GM12875 (cell line): ENCODE data around the gene FAM229A.
"Not testable (repeated sequence)": the region's sequence is repeated elsewhere in the genome, so short reads cannot be mapped to it uniquely, and the experiment has no call there.

ENCODE experiments used
- H3K4me3 ChIP-seq: one replicate; pipeline ENCODE4 v1.5.1; 2011; ENCODE audit warnings: low read depth, low read length, control low read depth
- CTCF ChIP-seq: IDR thresholded peaks from 2 replicates; pipeline ENCODE4 v1.5.1; 2011; ENCODE audit warnings: low read depth, mild to moderate bottlenecking, control low read depth, inconsistent platforms, low read length, moderate library complexity, borderline replicate concordance; ENCODE audit not compliant: insufficient read depth

The FAM229A gene

DNA sequence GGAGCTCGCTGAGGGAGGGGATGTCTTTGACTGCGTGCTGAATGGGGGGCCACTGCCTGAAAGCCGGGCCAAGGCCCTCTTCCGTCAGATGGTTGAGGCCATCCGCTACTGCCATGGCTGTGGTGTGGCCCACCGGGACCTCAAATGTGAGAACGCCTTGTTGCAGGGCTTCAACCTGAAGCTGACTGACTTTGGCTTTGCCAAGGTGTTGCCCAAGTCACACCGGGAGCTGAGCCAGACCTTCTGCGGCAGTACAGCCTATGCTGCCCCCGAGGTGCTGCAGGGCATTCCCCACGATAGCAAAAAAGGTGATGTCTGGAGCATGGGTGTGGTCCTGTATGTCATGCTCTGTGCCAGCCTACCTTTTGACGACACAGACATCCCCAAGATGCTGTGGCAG is 1.4 kb upstream of the FAM229A start:
- H3K4me3 ChIP-seq = no peak overlapping the region
- no peak for TF ChIP-seq CTCF

DNA sequence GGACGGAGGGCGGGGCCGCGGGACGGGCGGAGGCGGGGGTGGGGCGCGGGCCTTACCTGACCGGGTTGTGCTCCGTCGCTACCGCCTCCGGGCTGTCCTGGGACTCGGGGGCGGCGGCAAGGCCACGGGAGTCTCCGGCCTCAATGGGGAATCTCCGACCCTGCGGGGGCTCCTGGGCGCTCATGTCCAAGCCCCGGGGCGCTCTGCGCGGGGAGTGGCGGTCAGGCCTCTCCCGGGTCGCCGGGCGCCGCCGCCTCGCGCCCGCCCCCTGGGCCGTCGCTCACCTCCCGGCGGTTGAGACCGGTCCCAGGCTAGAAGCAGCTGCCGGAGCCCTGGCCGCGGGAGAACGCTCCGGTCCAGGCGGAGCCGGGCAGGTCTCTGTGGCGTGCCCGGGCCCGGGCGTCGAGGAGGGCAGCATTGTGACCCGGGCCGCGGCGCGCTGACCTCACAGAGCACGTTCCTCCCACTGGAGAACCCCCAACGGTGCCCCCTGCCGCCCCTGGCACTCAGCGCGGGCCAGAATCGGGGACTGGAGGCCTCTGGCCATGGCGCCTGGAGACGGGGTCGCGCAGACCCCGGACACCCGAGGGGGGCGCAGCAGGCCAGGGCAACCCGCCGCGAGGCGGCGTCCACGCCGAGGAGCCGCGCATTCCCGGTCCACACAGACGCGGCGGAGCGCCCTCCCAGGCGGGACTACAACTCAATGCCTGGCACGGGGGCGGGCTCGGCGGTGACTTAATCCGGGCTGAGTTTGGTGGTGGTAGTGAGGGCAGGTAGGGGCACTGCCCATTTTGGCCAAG is 411 bp downstream of the FAM229A start:
- H3K4me3 ChIP-seq = peak overlapping the region; percentile 29
- 0 out of 2 replicates have a peak, but pooled peaks have one; percentile 11 for TF ChIP-seq CTCF

DNA sequence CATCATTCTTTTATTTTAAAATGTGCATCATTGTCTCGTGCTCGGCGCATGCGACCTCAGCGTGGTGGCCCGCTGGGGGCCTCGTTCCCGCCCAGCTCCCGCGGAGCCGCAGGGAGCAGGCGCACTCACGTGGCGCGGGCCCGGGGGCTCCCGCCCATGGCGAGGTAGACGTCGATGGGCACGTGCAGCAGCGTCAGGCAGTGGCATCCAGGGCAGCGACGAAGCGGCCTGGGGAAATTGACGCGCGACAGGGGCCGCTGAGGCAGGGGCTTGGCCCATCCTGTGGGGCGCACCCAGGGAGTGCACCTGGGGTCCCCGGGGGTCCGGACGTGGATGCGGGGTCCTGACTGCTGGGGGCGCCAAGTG is 994 bp downstream of the FAM229A start:
- no peak for TF ChIP-seq CTCF
- no peak overlapping the region for H3K4me3 ChIP-seq

DNA sequence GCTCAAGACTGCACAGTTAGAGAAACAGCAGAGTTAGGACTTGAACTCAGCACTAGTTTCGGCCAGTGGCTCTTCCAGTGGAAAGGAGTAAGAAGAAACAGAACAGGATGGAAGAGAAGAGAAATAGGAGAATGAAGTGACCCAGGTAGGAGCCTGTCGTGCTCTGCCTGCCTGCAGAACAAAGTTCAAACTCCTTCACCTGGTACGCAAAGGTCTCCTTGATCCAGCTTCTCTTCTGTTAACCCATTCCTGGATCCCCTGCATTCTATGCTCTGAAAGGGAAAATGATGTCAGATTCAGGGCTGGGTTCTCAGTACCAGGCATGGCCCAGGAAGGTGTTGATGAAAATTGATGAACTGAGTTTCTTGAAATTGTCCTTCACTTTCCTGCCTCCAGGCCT is 3.9 kb downstream of the FAM229A start:
- no peak for TF ChIP-seq CTCF
- no peak overlapping the region for H3K4me3 ChIP-seq

DNA sequence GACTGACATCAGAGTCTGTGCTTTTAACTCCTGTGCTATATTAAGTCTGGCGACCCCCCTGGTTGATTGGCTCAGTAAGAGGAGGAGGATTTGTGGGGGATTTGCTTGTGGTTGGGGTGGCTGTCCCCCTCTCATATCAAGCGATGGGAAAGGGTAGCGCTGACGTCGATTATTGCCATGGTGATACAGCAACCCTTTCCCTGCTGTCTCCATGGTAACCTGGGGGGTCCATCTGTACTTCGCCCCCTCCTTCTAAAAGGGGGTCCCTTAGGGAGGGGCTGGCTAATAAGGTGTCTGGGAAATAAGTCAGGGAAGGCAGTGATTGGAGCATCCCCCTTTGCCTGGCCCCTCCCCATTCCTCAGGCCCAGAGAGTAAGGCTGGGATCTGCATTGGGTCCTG is 4.7 kb downstream of the FAM229A start:
- TF ChIP-seq CTCF = no peak
- no peak overlapping the region for H3K4me3 ChIP-seq

DNA sequence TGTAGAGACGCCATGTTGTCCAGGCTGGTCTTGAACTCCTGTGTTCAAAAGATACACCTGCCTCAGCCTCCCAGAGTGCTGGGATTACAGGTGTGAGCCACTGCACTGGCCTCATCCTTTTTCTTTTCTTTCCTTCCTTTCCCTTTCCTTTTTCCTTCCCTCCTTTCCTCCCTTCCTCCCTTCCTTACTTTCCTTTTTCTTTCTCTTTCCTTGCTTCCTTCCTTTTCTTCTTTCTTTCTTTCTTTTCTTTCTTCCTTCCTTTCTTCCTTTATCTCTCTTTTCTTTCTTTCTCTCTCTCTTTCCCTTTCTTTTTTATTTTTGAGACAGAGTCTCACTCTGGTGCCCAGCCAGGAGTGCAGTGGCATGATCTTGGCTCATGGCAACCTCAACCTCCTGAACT is 5.8 kb downstream of the FAM229A start:
- H3K4me3 ChIP-seq = no peak overlapping the region
- TF ChIP-seq CTCF = no peak

GRCh38 chr1:32355778-32356177 is 6.5 kb downstream of the FAM229A start:
- not testable (repeated sequence) for H3K4me3 ChIP-seq
